H1 (cell line): ENCODE results near the gene NKX2-8. TPM values are rescaled to one million over a fixed set of nuclear protein-coding genes. Genes with fewer than 3 reads are reported as not detected.

Source experiments
- CTCF ChIA-PET: fragments of 300-600 bp; sonication (Branson Sonifier 250); formaldehyde crosslinking; loops from one replicate; lab custom pipeline; 2021; ENCODE audit not compliant: partially characterized antibody; lab: Charles Lee
- POLR2A ChIA-PET: fragments of 300-600 bp; sonication (Branson Sonifier 250); formaldehyde crosslinking; loops from one replicate; lab custom pipeline; 2021; ENCODE audit warnings: inconsistent platforms; ENCODE audit not compliant: partially characterized antibody; lab: Charles Lee
- DNase-seq, 2 experiments: peaks; one replicate each; pipeline versions ENCODE4 v3.0.0 to v3.0.0-alpha.2; 2010 to 2022; ENCODE audit warnings: low spot score in 2 of 2, low read depth in 1 of 2, mixed read lengths in 1 of 2
- FAIRE-seq: peaks from 2 replicates; lab custom pipeline; 2011; peaks lifted over from hg19 to GRCh38; lab: Jason Lieb, UNC
- H2AFZ ChIP-seq: 2 replicates; pipeline ENCODE4 v1.8.1; 2012; ENCODE audit warnings: low read length, inconsistent platforms
- H2AK5ac ChIP-seq: 2 replicates; pipeline ENCODE4 v1.6.1; 2013; ENCODE audit warnings: low read depth, low read length
- H2BK120ac ChIP-seq: replicated peaks from 2 replicates; pipeline ENCODE3; 2013; ENCODE audit warnings: low read depth, low read length, inconsistent platforms
- H2BK12ac ChIP-seq: 2 replicates; pipeline ENCODE4 v1.6.1; 2013; ENCODE audit warnings: low read depth, low read length
- H2BK15ac ChIP-seq: 2 replicates; pipeline ENCODE4 v1.6.1; 2013; ENCODE audit warnings: low read length
- H2BK20ac ChIP-seq: 2 replicates; pipeline ENCODE4 v1.6.1; 2013; ENCODE audit warnings: low read length
- H2BK5ac ChIP-seq: 2 replicates; pipeline ENCODE4 v1.6.1; 2013; ENCODE audit warnings: low read depth, low read length
- H3K14ac ChIP-seq: 2 replicates; pipeline ENCODE4 v1.6.1; 2013; ENCODE audit warnings: inconsistent platforms; ENCODE audit not compliant: insufficient read length
- H3K18ac ChIP-seq: 2 replicates; pipeline ENCODE4 v1.6.1; 2013; ENCODE audit warnings: low read length; ENCODE audit errors: extremely low read depth
- H3K23ac ChIP-seq: 2 replicates; pipeline ENCODE4 v1.6.1; 2013; ENCODE audit warnings: inconsistent platforms; ENCODE audit not compliant: insufficient read length
- H3K23me2 ChIP-seq: 2 replicates; pipeline ENCODE4 v1.6.1; 2013; ENCODE audit warnings: low read depth, low read length
- H3K27ac ChIP-seq: 2 replicates; pipeline ENCODE4 v1.6.1; 2011; ENCODE audit warnings: low read depth, low read length, inconsistent platforms
- H3K27me3 ChIP-seq, 4 experiments: replicated peaks in 1 of 4; 1 replicate in 1 of 4; 2 replicates in 3 of 4; pipeline versions ENCODE4 v1.6.1 to v1.8.1; 2011 to 2013; ENCODE audit warnings: low read length in 3 of 4, mild to moderate bottlenecking in 3 of 4, inconsistent platforms in 2 of 4, mixed read lengths in 2 of 4, moderate library complexity in 1 of 4; ENCODE audit not compliant: control insufficient read depth in 3 of 4, insufficient read depth in 3 of 4; ENCODE audit errors: extremely low read depth in 1 of 4
- H3K36me3 ChIP-seq, 4 experiments: 2 replicates each; pipeline versions ENCODE4 v1.6.1 to v1.8.1; 2011 to 2013; ENCODE audit warnings: mild to moderate bottlenecking in 4 of 4, low read length in 3 of 4, moderate library complexity in 2 of 4, control low read depth in 1 of 4, inconsistent platforms in 1 of 4; ENCODE audit not compliant: insufficient read depth in 4 of 4, control insufficient read depth in 2 of 4
- H3K4ac ChIP-seq: replicated peaks from 2 replicates; pipeline ENCODE3; 2013; ENCODE audit warnings: low read length, low read depth, mixed read lengths, inconsistent platforms; ENCODE audit not compliant: insufficient read length
- H3K4me1 ChIP-seq, 4 experiments: replicated peaks in 1 of 4; 1 replicate in 1 of 4; 2 replicates in 3 of 4; pipeline versions ENCODE4 v1.6.1 to v1.8.1; 2011 to 2013; ENCODE audit warnings: low read length in 3 of 4, inconsistent platforms in 2 of 4, mixed read lengths in 1 of 4; ENCODE audit not compliant: insufficient read depth in 4 of 4, control insufficient read depth in 3 of 4
- H3K4me2 ChIP-seq, 2 experiments: 2 replicates each; pipeline versions ENCODE4 v1.6.1 to v1.8.1; 2011 to 2013; ENCODE audit warnings: low read depth in 2 of 2, low read length in 2 of 2, control low read depth in 1 of 2, inconsistent platforms in 1 of 2, mild to moderate bottlenecking in 1 of 2; ENCODE audit not compliant: insufficient read depth in 1 of 2
- H3K4me3 ChIP-seq, 4 experiments: fragments of 200-600, 300-600 bp in 1 of 4; sonication (generic), shearing (Covaris generic), sonication (Bioruptor Twin) in 1 of 4; 2 replicates each; pipeline versions ENCODE4 v1.5.1 to v1.8.1; 2011 to 2016; ENCODE audit warnings: low read length in 4 of 4, low read depth in 3 of 4, control low read depth in 2 of 4, inconsistent platforms in 2 of 4, mild to moderate bottlenecking in 2 of 4, mixed read lengths in 1 of 4, moderate library complexity in 1 of 4; ENCODE audit not compliant: insufficient read depth in 2 of 4; ENCODE audit errors: extremely low read depth in 1 of 4
- H3K56ac ChIP-seq: replicated peaks from 2 replicates; pipeline ENCODE3; 2013; ENCODE audit warnings: low read depth, mild to moderate bottlenecking, mixed read lengths, low read length, inconsistent platforms; ENCODE audit not compliant: insufficient read length
- H3K79me1 ChIP-seq: 2 replicates; pipeline ENCODE4 v1.6.1; 2013; ENCODE audit warnings: low read depth, low read length, control low read depth
- H3K79me2 ChIP-seq, 2 experiments: 2 replicates each; pipeline versions ENCODE4 v1.6.1 to v1.8.1; 2012 to 2013; ENCODE audit warnings: low read length in 2 of 2, mild to moderate bottlenecking in 2 of 2, inconsistent platforms in 1 of 2; ENCODE audit not compliant: insufficient read depth in 2 of 2, control insufficient read depth in 1 of 2
- H3K9ac ChIP-seq, 4 experiments: replicated peaks in 1 of 4; 1 replicate in 1 of 4; 2 replicates in 3 of 4; pipeline versions ENCODE4 v1.6.1 to v1.8.1; 2011 to 2013; ENCODE audit warnings: low read depth in 3 of 4, low read length in 3 of 4, control low read depth in 2 of 4, mild to moderate bottlenecking in 2 of 4, moderate library complexity in 2 of 4, inconsistent platforms in 1 of 4; ENCODE audit errors: extremely low read depth in 1 of 4
- H3K9me3 ChIP-seq, 2 experiments: 2 replicates each; pipeline versions ENCODE4 v1.6.1 to v1.8.1; 2012 to 2013; ENCODE audit warnings: mild to moderate bottlenecking in 2 of 2, moderate library complexity in 2 of 2, control low read depth in 1 of 2, inconsistent platforms in 1 of 2, low read depth in 1 of 2, low read length in 1 of 2, mixed read lengths in 1 of 2; ENCODE audit not compliant: insufficient read depth in 2 of 2
- H4K20me1 ChIP-seq, 2 experiments: replicated peaks in 1 of 2; 2 replicates each; pipeline versions ENCODE3 to v1.8.1; 2011 to 2013; ENCODE audit warnings: inconsistent platforms in 2 of 2, low read length in 2 of 2, mild to moderate bottlenecking in 1 of 2; ENCODE audit not compliant: insufficient read depth in 2 of 2, control insufficient read depth in 1 of 2
- H4K5ac ChIP-seq: 2 replicates; pipeline ENCODE4 v1.6.1; 2013; ENCODE audit warnings: low read length, low read depth, mixed read lengths, inconsistent platforms; ENCODE audit not compliant: insufficient read length
- H4K8ac ChIP-seq: 2 replicates; pipeline ENCODE4 v1.8.0; 2013; ENCODE audit warnings: mild to moderate bottlenecking, moderate library complexity, low read length, inconsistent platforms; ENCODE audit not compliant: insufficient read depth; ENCODE audit errors: extremely low read depth
- H4K91ac ChIP-seq: replicated peaks from 2 replicates; pipeline ENCODE3; 2013; ENCODE audit warnings: low read length, mixed read lengths, inconsistent platforms; ENCODE audit not compliant: insufficient read length
- CEBPB ChIP-seq: IDR thresholded peaks from 2 replicates; pipeline ENCODE4 v1.6.1; 2012; ENCODE audit warnings: low read depth, low read length
- CHD1 ChIP-seq: IDR thresholded peaks from 2 replicates; pipeline ENCODE4 v1.6.1; 2012; ENCODE audit warnings: low read depth, low read length, improper control_type of control experiment
- CTBP2 ChIP-seq: IDR thresholded peaks from 2 replicates; pipeline ENCODE4 v1.7.0; 2011; ENCODE audit warnings: borderline replicate concordance, mild to moderate bottlenecking, moderate library complexity, mixed read lengths, low read length; ENCODE audit not compliant: insufficient read depth, insufficient read length
- E2F6 ChIP-seq: IDR thresholded peaks from 2 replicates; pipeline ENCODE4 v1.6.1; 2012; ENCODE audit warnings: inconsistent platforms
- KDM4A ChIP-seq: IDR thresholded peaks from one replicate; pipeline ENCODE4 v1.7.1; 2012; ENCODE audit warnings: low read depth, mild to moderate bottlenecking, moderate library complexity, low read length, inconsistent platforms; ENCODE audit not compliant: severe bottlenecking
- POU5F1 ChIP-seq: IDR thresholded peaks from 2 replicates; pipeline ENCODE4 v1.6.1; 2011; ENCODE audit warnings: low read depth, mild to moderate bottlenecking, low read length, moderate library complexity
- SAP30 ChIP-seq: fragments of 300-600 bp; sonication (generic); IDR thresholded peaks from 2 replicates; pipeline ENCODE4 v1.7.1; 2012; ENCODE audit warnings: low read length, moderate library complexity, mild to moderate bottlenecking, inconsistent platforms; ENCODE audit not compliant: insufficient read depth, insufficient replicate concordance
- SIN3A ChIP-seq, 2 experiments: IDR thresholded peaks in 1 of 2; conservative IDR thresholded peaks in 1 of 2; 2 replicates each; pipeline ENCODE4 v1.6.1; 2011 to 2012; ENCODE audit warnings: low read length in 2 of 2, improper control_type of control experiment in 1 of 2, low read depth in 1 of 2, mild to moderate bottlenecking in 1 of 2
- SUZ12 ChIP-seq: fragments of 200-600 bp; sonication (generic); IDR thresholded peaks from 2 replicates; pipeline ENCODE4 v1.6.1; 2012; ENCODE audit warnings: mild to moderate bottlenecking, inconsistent platforms, low read length, moderate library complexity, mixed read lengths
- TCF12 ChIP-seq: IDR thresholded peaks from 2 replicates; pipeline ENCODE4 v1.6.1; 2011; ENCODE audit warnings: low read depth, mild to moderate bottlenecking, low read length
- YY1 ChIP-seq: IDR thresholded peaks from 2 replicates; pipeline ENCODE4 v1.6.1; 2011; ENCODE audit warnings: low read depth, mild to moderate bottlenecking, low read length
- WGBS, 2 experiments: shearing (Covaris generic) in 1 of 2; methylation state at CpG; one replicate each; pipeline versions ENCODE4 v1.1.6 to v1.1.7; 2013 to 2015; ENCODE audit warnings: low lambda C conversion rate in 2 of 2, mixed read lengths in 2 of 2, inconsistent platforms in 1 of 2, low coverage in 1 of 2, missing lambda C conversion rate in 1 of 2; ENCODE audit not compliant: insufficient replicate concordance in 2 of 2, insufficient coverage in 1 of 2, insufficient read length in 1 of 2; ENCODE audit errors: extremely low coverage in 1 of 2, missing lambda C conversion rate in 1 of 2; 5-methylcytosine and 5-hydroxymethylcytosine counted together
- polyA plus RNA-seq, 7 experiments: library from polyadenylated mRNA; depleted of rRNA in 3 of 7; stranded (reverse) in 5 of 7; unstranded in 2 of 7; fragments of >200 nt in 5 of 7; fragments of 200-250 nt in 2 of 7; gene quantifications; 1 replicate in 5 of 7; 2 replicates in 1 of 7; 4 replicates in 1 of 7; pipeline versions ENCODE4 v1.2.1 to v1.2.3, GENCODE V29; 2011 to 2013; ENCODE audit warnings: missing spikeins in 2 of 7, mixed read lengths in 2 of 7
- total RNA-seq: library from RNA; stranded (reverse); fragmentation: NEBNext Ultra II Directional; extraction: Animal tissue kit (Norgen Biotek cat#: 25700); gene quantifications from 2 replicates; pipeline ENCODE4 v1.2.1, GENCODE V29; 2021
- TF ChIP-seq, protein P1 (sequence below): IDR thresholded peaks from 2 replicates; pipeline ENCODE4 v1.6.1; 2012; ENCODE audit warnings: inconsistent platforms

NKX2-8 gene
- total and polyA plus RNA-seq, 2 of the 8 experiments (the other 6 are each of a cell fraction or from before 2014, with no cell fraction given), result not detected

- no peak overlapping the region for H3K18ac ChIP-seq
- no peak overlapping the region for H2AFZ ChIP-seq
- no peak overlapping the region for H2BK5ac ChIP-seq
- no peak overlapping the region for H2BK120ac ChIP-seq
- H3K79me2 ChIP-seq, result no peaks in the 10 kb centered on the region
- DNase-seq (no peak), FAIRE-seq (no peak)
- no peak overlapping the region for H4K5ac ChIP-seq
- no peak overlapping the region for H3K4me3 ChIP-seq
- H3K9me3 ChIP-seq, result no peaks in the 10 kb centered on the region
- no peak overlapping the region for H4K8ac ChIP-seq
- no peaks in the 10 kb centered on the region for H3K36me3 ChIP-seq
- no peaks in the 10 kb centered on the region for H4K20me1 ChIP-seq
- no peak overlapping the region for H3K56ac ChIP-seq
- ChIA-PET POLR2A (interaction anchor here (1.1 kb wide), 1 partner anchor 8 kb away, joined by 3 read pairs; no protein-coding TSS in a partner anchor), CTCF (interaction anchor here (0.6 to 4.3 kb wide), 7 partner anchors 10 to 314 kb away, joined by 3 to 25 read pairs (median 4); no protein-coding TSS in a partner anchor)
- no peak overlapping the region for H3K9ac ChIP-seq
- no peaks in the 10 kb centered on the region for H3K27me3 ChIP-seq
- no peak overlapping the region for H2AK5ac ChIP-seq
- H4K91ac ChIP-seq, result no peak overlapping the region
- H3K4me1 ChIP-seq, result peaks cover 0 to 5% (median 0%) of the 10 kb centered on the region in 4 experiments; a peak in 1 of 7 replicates
- WGBS, 2 experiments, result 90% methylated on average over 3 of the region's 3 CpGs; no CpG with 5 or more reads in 1 of the 2 experiments
- H3K23ac ChIP-seq, result no peak overlapping the region
- H2BK12ac ChIP-seq, result no peak overlapping the region
- no peak overlapping the region for H2BK20ac ChIP-seq
- H3K27ac ChIP-seq, result no peak overlapping the region
- no peaks in the 10 kb centered on the region for H3K79me1 ChIP-seq
- no peak overlapping the region for H3K4ac ChIP-seq
- H3K14ac ChIP-seq, result no peak overlapping the region
- peaks cover 2% of the 10 kb centered on the region; the same call in 1 of the 2 replicates for H3K23me2 ChIP-seq
- H2BK15ac ChIP-seq, result no peak overlapping the region
- H3K4me2 ChIP-seq, result no peak overlapping the region
- TF ChIP-seq POU5F1 (no peak), TCF12 (no peak), CHD1 (no peak), CTBP2 (no peak), SIN3A (conservative IDR thresholded peaks at IDR 0.05 in 1 of 2, IDR thresholded peaks at IDR 0.05 in 1 of 2; ENCODE audit: low read depth in 1 of 2, low read length in 2 of 2) (no peak), SAP30 (no peak), YY1 (no peak), SUZ12 (no peak), KDM4A (no peak), CEBPB (no peak), E2F6 (no peak)
- TF ChIP-seq, protein P1, sequence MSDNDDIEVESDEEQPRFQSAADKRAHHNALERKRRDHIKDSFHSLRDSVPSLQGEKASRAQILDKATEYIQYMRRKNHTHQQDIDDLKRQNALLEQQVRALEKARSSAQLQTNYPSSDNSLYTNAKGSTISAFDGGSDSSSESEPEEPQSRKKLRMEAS, result no peak
Observed at GRCh38 chr14:36627981-36628380, 45.6 kb upstream of the NKX2-8 start.
